Lower leg skin (tissue), 3 donors: ENCODE results near the gene OTULINL.

Experiments
- POLR2A ChIP-seq, 2 donors: fragments of 450-650 bp; IDR thresholded peaks; one replicate each; pipeline ENCODE4 v1.6.1; 2016 to 2017; ENCODE audit warnings: antibody characterized with exemption in 2 of 2, mild to moderate bottlenecking in 1 of 2, moderate library complexity in 1 of 2
- TF ChIP-seq, protein P1 (sequence below), 3 donors: fragments of 450-650 bp; IDR thresholded peaks; one replicate each; pipeline ENCODE4 v1.5.1; 2016; ENCODE audit warnings: antibody characterized with exemption in 3 of 3, mild to moderate bottlenecking in 3 of 3, moderate library complexity in 2 of 3

DNA sequence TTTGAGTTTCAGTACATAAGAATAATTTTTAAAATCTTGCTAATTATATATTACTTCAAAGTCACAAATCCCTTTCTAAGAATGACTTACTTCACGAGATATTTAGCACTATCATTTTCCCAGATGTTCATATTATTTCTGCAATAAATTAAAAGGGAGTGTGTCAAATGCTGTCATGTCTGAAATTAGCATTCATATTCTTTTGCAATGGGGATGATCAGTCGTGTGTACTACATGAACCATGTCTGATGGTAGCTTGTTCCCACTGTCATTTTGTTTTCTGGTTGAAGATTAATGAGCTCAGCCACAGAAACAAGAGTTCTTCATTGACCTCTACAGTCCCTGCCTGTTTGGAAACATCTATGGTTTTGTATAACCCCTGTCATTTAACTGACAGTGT lies 30.1 kb downstream of the OTULINL start:
- TF ChIP-seq, protein P1, sequence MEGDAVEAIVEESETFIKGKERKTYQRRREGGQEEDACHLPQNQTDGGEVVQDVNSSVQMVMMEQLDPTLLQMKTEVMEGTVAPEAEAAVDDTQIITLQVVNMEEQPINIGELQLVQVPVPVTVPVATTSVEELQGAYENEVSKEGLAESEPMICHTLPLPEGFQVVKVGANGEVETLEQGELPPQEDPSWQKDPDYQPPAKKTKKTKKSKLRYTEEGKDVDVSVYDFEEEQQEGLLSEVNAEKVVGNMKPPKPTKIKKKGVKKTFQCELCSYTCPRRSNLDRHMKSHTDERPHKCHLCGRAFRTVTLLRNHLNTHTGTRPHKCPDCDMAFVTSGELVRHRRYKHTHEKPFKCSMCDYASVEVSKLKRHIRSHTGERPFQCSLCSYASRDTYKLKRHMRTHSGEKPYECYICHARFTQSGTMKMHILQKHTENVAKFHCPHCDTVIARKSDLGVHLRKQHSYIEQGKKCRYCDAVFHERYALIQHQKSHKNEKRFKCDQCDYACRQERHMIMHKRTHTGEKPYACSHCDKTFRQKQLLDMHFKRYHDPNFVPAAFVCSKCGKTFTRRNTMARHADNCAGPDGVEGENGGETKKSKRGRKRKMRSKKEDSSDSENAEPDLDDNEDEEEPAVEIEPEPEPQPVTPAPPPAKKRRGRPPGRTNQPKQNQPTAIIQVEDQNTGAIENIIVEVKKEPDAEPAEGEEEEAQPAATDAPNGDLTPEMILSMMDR (IDR thresholded peaks at IDR 0.05): no peak
- TF ChIP-seq POLR2A (IDR thresholded peaks at IDR 0.05): no peak
